Esophagus muscularis mucosa (tissue), 4 donors: ENCODE measurements around the gene RASSF1.

Experiments used
- EP300 ChIP-seq: sonication (generic); formaldehyde crosslinking; IDR thresholded peaks from one replicate; pipeline ENCODE4 v1.6.1; 2017; ENCODE audit warnings: antibody characterized with exemption
- POLR2A ChIP-seq: fragments of 450-650 bp; IDR thresholded peaks from one replicate; pipeline ENCODE4 v1.6.1; 2017; ENCODE audit warnings: antibody characterized with exemption, moderate library complexity, mild to moderate bottlenecking, low read depth
- POLR2AphosphoS5 ChIP-seq, 2 donors: sonication (generic); formaldehyde crosslinking; IDR thresholded peaks; one replicate each; pipeline ENCODE4 v1.6.1; 2017; ENCODE audit warnings: antibody characterized with exemption in 2 of 2
- TF ChIP-seq, protein P1 (sequence below), 3 experiments: fragments of 200-600 bp in 2 of 3; fragments of 450-650 bp in 1 of 3; sonication (generic) in 2 of 3; IDR thresholded peaks; one replicate each; pipeline ENCODE4 v1.5.1; 2017 to 2019; ENCODE audit warnings: antibody characterized with exemption in 3 of 3, mild to moderate bottlenecking in 2 of 3, moderate library complexity in 1 of 3

DNA sequence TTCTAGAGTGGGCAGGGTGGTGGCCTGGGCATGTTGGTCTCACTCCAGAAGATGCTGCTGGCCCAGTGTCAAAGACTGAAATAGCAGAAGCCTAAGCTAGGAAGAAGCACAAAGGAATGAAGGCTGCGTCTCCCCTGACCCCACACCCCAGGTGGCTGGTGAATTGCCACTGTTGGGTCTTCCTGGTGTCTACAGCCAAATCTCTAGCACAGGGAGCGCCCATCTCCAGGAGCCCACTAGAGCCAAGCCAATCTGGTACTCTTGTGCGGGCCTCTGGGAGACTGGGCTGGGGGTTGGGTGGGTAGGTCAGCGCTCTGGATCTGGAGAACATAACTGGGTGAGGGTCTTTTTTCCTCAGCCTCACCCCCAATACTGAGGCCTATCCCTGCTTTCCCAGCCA lies 13.5 kb downstream of the RASSF1 start:
- TF ChIP-seq POLR2A (no peak), POLR2AphosphoS5 (IDR thresholded peaks at IDR 0.05) (no peak), EP300 (no peak)
- TF ChIP-seq, protein P1, sequence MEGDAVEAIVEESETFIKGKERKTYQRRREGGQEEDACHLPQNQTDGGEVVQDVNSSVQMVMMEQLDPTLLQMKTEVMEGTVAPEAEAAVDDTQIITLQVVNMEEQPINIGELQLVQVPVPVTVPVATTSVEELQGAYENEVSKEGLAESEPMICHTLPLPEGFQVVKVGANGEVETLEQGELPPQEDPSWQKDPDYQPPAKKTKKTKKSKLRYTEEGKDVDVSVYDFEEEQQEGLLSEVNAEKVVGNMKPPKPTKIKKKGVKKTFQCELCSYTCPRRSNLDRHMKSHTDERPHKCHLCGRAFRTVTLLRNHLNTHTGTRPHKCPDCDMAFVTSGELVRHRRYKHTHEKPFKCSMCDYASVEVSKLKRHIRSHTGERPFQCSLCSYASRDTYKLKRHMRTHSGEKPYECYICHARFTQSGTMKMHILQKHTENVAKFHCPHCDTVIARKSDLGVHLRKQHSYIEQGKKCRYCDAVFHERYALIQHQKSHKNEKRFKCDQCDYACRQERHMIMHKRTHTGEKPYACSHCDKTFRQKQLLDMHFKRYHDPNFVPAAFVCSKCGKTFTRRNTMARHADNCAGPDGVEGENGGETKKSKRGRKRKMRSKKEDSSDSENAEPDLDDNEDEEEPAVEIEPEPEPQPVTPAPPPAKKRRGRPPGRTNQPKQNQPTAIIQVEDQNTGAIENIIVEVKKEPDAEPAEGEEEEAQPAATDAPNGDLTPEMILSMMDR (IDR thresholded peaks at IDR 0.05), result no peak
